SU-DHL-6 (cell line): ENCODE measurements around the gene C20orf144.

Experiments used
- H2AFZ ChIP-seq: fragments of 200-600 bp; sonication (generic); 2 replicates; pipeline ENCODE4 v1.6.1; 2014; ENCODE audit warnings: low read depth, mild to moderate bottlenecking, moderate library complexity, mixed read lengths, antibody characterized with exemption, low read length; ENCODE audit not compliant: severe bottlenecking
- H3F3A ChIP-seq: fragments of 200-600 bp; shearing (Covaris generic); 2 replicates; pipeline ENCODE4 v1.6.0; 2016; ENCODE audit warnings: antibody characterized with exemption, mild to moderate bottlenecking; ENCODE audit not compliant: insufficient read depth
- H3K27ac ChIP-seq: fragments of 200-600 bp; sonication (generic); 2 replicates; pipeline ENCODE4 v1.5.1; 2016; ENCODE audit warnings: low read depth, mild to moderate bottlenecking, low read length, moderate library complexity, mixed read lengths
- H3K27me3 ChIP-seq: fragments of 200-600 bp; sonication (generic), shearing (Covaris generic); 2 replicates; pipeline ENCODE4 v1.6.0; 2014; ENCODE audit warnings: mild to moderate bottlenecking, low read length
- H3K36me3 ChIP-seq: fragments of 200-600 bp; sonication (generic); 2 replicates; pipeline ENCODE4 v1.6.1; 2014; ENCODE audit warnings: mild to moderate bottlenecking, low read length, mixed read lengths
- H3K4me2 ChIP-seq: fragments of 300-600, 200-600 bp; shearing (Covaris generic), sonication (generic); 2 replicates; pipeline ENCODE4 v1.6.0; 2014; ENCODE audit warnings: low read length, low read depth, mild to moderate bottlenecking; ENCODE audit not compliant: poor library complexity, severe bottlenecking
- H3K4me3 ChIP-seq: fragments of 200-600 bp; sonication (generic); 2 replicates; pipeline ENCODE4 v1.5.1; 2014; ENCODE audit warnings: antibody characterized with exemption, low read length, mild to moderate bottlenecking, mixed read lengths; ENCODE audit not compliant: insufficient read depth, poor library complexity, severe bottlenecking
- H3K79me2 ChIP-seq: fragments of 200-600 bp; sonication (generic); 2 replicates; pipeline ENCODE4 v1.6.1; 2014; ENCODE audit warnings: mild to moderate bottlenecking, low read length, moderate library complexity; ENCODE audit not compliant: insufficient read depth
- H3K9ac ChIP-seq: fragments of 200-600 bp; sonication (generic); 2 replicates; pipeline ENCODE4 v1.7.0; 2014; ENCODE audit warnings: mild to moderate bottlenecking, low read length
- H3K9me2 ChIP-seq: fragments of 200-600 bp; sonication (generic); replicated peaks from 2 replicates; pipeline ENCODE4 v1.6.1; 2014; ENCODE audit warnings: low read length; ENCODE audit not compliant: insufficient read depth
- H3K9me3 ChIP-seq: fragments of 200-600 bp; sonication (generic); 2 replicates; pipeline ENCODE4 v1.6.1; 2014; ENCODE audit warnings: low read length, mixed read lengths; ENCODE audit not compliant: insufficient read depth
- H4K20me1 ChIP-seq: fragments of 200-600 bp; sonication (generic); 2 replicates; pipeline ENCODE4 v1.6.1; 2014; ENCODE audit warnings: low read depth, mild to moderate bottlenecking, antibody characterized with exemption, low read length, moderate library complexity, mixed read lengths
- CTCF ChIP-seq: fragments of 200-600 bp; sonication (generic); IDR thresholded peaks from one replicate; pipeline ENCODE4 v1.5.1; 2017; ENCODE audit warnings: antibody characterized with exemption, mild to moderate bottlenecking, low read length, moderate library complexity; ENCODE audit not compliant: insufficient read depth, poor library complexity, severe bottlenecking
- EZH2phosphoT487 ChIP-seq: fragments of 200-600 bp; sonication (generic), shearing (Covaris generic); conservative IDR thresholded peaks from 2 replicates; pipeline ENCODE4 v1.6.1; 2018; ENCODE audit warnings: mild to moderate bottlenecking, antibody characterized with exemption, low read length, moderate library complexity, mixed read lengths

The C20orf144 gene

GRCh38 chr20:33662172-33662571, at the start of gene C20orf144:
Gene C20orf144 (plus strand): TSS chr20:33662327. CDS start chr20:33662346, 19 bp downstream.
- Histone ChIP-seq H3K9me3 (no peaks in the 10 kb centered on the region), H3K4me2 (peak within 1 kb of the TSS; percentile 90), H3K9ac (peak within 1 kb of the TSS; percentile 86), H3K36me3 (no peaks in the 10 kb centered on the region), H3K9me2 (no peaks in the 10 kb centered on the region), H3K27ac (peak within 1 kb of the TSS; percentile 75), H4K20me1 (no peaks in the 10 kb centered on the region), H3K4me3 (peak within 1 kb of the TSS; percentile 77), H3F3A (peaks cover 16% of the 10 kb centered on the region), H3K27me3 (no peaks in the 10 kb centered on the region), H3K79me2 (peaks cover 8% of the 10 kb centered on the region; the same call in 1 of the 2 replicates), H2AFZ (peak within 1 kb of the TSS; percentile 81)
- TF ChIP-seq EZH2phosphoT487: no peak
- TF ChIP-seq CTCF: no peak

GRCh38 chr20:33621717-33622400, 40.3 kb upstream of the C20orf144 start:
- Histone ChIP-seq H3K9me2 (no peaks in the 10 kb centered on the region), H3K4me2 (no peak overlapping the region), H3K27me3 (no peaks in the 10 kb centered on the region), H3K9me3 (no peaks in the 10 kb centered on the region), H3K27ac (no peak overlapping the region), H3K79me2 (no peaks in the 10 kb centered on the region), H3F3A (no peaks in the 10 kb centered on the region), H4K20me1 (no peaks in the 10 kb centered on the region), H3K9ac (no peak overlapping the region), H3K4me3 (no peak overlapping the region), H3K36me3 (no peaks in the 10 kb centered on the region; the same call in 1 of the 2 replicates), H2AFZ (no peak overlapping the region)
- TF ChIP-seq EZH2phosphoT487: no peak
- no peak for TF ChIP-seq CTCF

- Histone ChIP-seq H3K27me3 (no peaks in the 10 kb centered on the region), H3K27ac (no peak overlapping the region), H4K20me1 (no peaks in the 10 kb centered on the region), H3K79me2 (no peaks in the 10 kb centered on the region), H3K4me2 (no peak overlapping the region), H3K36me3 (no peaks in the 10 kb centered on the region; the same call in 1 of the 2 replicates), H3K4me3 (no peak overlapping the region), H2AFZ (no peak overlapping the region), H3F3A (no peaks in the 10 kb centered on the region), H3K9me3 (no peaks in the 10 kb centered on the region), H3K9me2 (no peaks in the 10 kb centered on the region), H3K9ac (no peak overlapping the region)
- TF ChIP-seq EZH2phosphoT487 (no peak), CTCF (no peak)
Observed at GRCh38 chr20:33622705-33623365, 39.3 kb upstream of the C20orf144 start.
